RKO (cell line): Measurements from ENCODE around the gene ABHD16B.

ENCODE experiments used
- DNase-seq: peaks from one replicate; pipeline ENCODE4 v3.0.0-alpha.2; 2016; ENCODE audit warnings: low spot score

Gene ABHD16B

GRCh38 chr20:63895952-63896263, 34.6 kb downstream of the ABHD16B start:
- peak; percentile 57 for DNase-seq

- DNase-seq: peak; percentile 91
Measured at GRCh38 chr20:63896264-63897105, 35.2 kb downstream of the ABHD16B start.

- DNase-seq: no peak
Measured at GRCh38 chr20:63897978-63898561, 36.8 kb downstream of the ABHD16B start.

GRCh38 chr20:63898882-63899558, 37.7 kb downstream of the ABHD16B start:
- DNase-seq: no peak

- no peak for DNase-seq
Measured at GRCh38 chr20:63900413-63900812, 39.1 kb downstream of the ABHD16B start.

GRCh38 chr20:63903796-63904561, 42.7 kb downstream of the ABHD16B start:
- DNase-seq: no peak

- no peak for DNase-seq
Measured at GRCh38 chr20:63908008-63908682, 46.8 kb downstream of the ABHD16B start.

GRCh38 chr20:63911176-63911575, 49.9 kb downstream of the ABHD16B start:
- DNase-seq: no peak
